SK-N-SH treated with all-trans-retinoic acid at 6 μM for 48 hours (cell line): Measurements from ENCODE around the gene ECI2.

ENCODE experiments used
- ATAC-seq: fragments of 200-7000 bp; cut with Tn5 transposase; 3 replicates; pipeline ENCODE4 v1.9.1; 2020; ENCODE audit warnings: mild to moderate bottlenecking, moderate library complexity
- ARNTL ChIP-seq: fragments of 450-650 bp; formaldehyde crosslinking; IDR thresholded peaks from 2 replicates; pipeline ENCODE4 v1.5.0; 2020; ENCODE audit warnings: low read depth, mild to moderate bottlenecking, moderate library complexity, borderline replicate concordance
- CREB5 ChIP-seq: fragments of 250-450 bp; sonication (Bioruptor Pico); IDR thresholded peaks from 2 replicates; pipeline ENCODE4 v1.5.1; 2020; ENCODE audit warnings: low read depth, mild to moderate bottlenecking, moderate library complexity
- CSRNP3 ChIP-seq: fragments of 250-450 bp; sonication (Bioruptor Pico); IDR thresholded peaks from 2 replicates; pipeline ENCODE4 v1.5.1; 2021; ENCODE audit warnings: mild to moderate bottlenecking, moderate library complexity
- GLIS3 ChIP-seq: fragments of 250-450 bp; sonication (Bioruptor Pico); IDR thresholded peaks from 2 replicates; pipeline ENCODE4 v1.5.0; 2020; ENCODE audit warnings: mild to moderate bottlenecking, moderate library complexity
- ISL1 ChIP-seq: fragments of 250-450 bp; sonication (Bioruptor Pico); IDR thresholded peaks from 2 replicates; pipeline ENCODE4 v2.1.2; 2022; ENCODE audit warnings: mild to moderate bottlenecking, moderate library complexity
- PATZ1 ChIP-seq: fragments of 250-450 bp; sonication (Bioruptor Pico); IDR thresholded peaks from 2 replicates; pipeline ENCODE4 v1.8.0; 2020; ENCODE audit warnings: mild to moderate bottlenecking, moderate library complexity, borderline replicate concordance
- POU6F1 ChIP-seq: fragments of 250-450 bp; sonication (Bioruptor Pico); IDR thresholded peaks from 2 replicates; pipeline ENCODE4 v1.8.0; 2021; ENCODE audit warnings: low read depth, mild to moderate bottlenecking, moderate library complexity, borderline replicate concordance
- PPARA ChIP-seq: fragments of 250-450 bp; sonication (Bioruptor Pico); IDR thresholded peaks from 2 replicates; pipeline ENCODE4 v1.5.0; 2020; ENCODE audit warnings: mild to moderate bottlenecking, borderline replicate concordance
- TCF4 ChIP-seq: fragments of 250-450 bp; sonication (Bioruptor Pico); IDR thresholded peaks from 2 replicates; pipeline ENCODE4 v1.8.0; 2021; ENCODE audit warnings: mild to moderate bottlenecking, moderate library complexity, borderline replicate concordance
- TOX ChIP-seq: fragments of 250-450 bp; sonication (Bioruptor Pico); IDR thresholded peaks from 2 replicates; pipeline ENCODE4 v1.8.0; 2021; ENCODE audit warnings: mild to moderate bottlenecking, moderate library complexity, borderline replicate concordance
- TSHZ2 ChIP-seq: fragments of 250-450 bp; sonication (Bioruptor Pico); IDR thresholded peaks from 2 replicates; pipeline ENCODE4 v1.5.0; 2020; ENCODE audit warnings: mild to moderate bottlenecking, moderate library complexity
- ZC3H10 ChIP-seq: fragments of 250-450 bp; sonication (Bioruptor Pico); IDR thresholded peaks from 2 replicates; pipeline ENCODE4 v1.5.1; 2021; ENCODE audit warnings: mild to moderate bottlenecking, moderate library complexity
- ZFP30 ChIP-seq: fragments of 450-650 bp; formaldehyde crosslinking; IDR thresholded peaks from 2 replicates; pipeline ENCODE4 v1.5.0; 2022; ENCODE audit warnings: mild to moderate bottlenecking, moderate library complexity
- ZNF565 ChIP-seq: fragments of 450-650 bp; formaldehyde crosslinking; conservative IDR thresholded peaks from 2 replicates; pipeline ENCODE4 v1.5.0; 2020; ENCODE audit warnings: low read depth, mild to moderate bottlenecking, moderate library complexity

The ECI2 gene

GRCh38 chr6:4172368-4172767, 37.0 kb upstream of the ECI2 start (continued):
- TF ChIP-seq TSHZ2 (no peak), TOX (CRISPR knock-in tag) (no peak), CREB5 (CRISPR knock-in tag) (no peak), ZFP30 (CRISPR knock-in tag) (no peak), ZNF565 (CRISPR knock-in tag) (no peak), CSRNP3 (no peak), ZC3H10 (CRISPR knock-in tag) (no peak)

- no peak for ATAC-seq
- TF ChIP-seq ISL1 (CRISPR knock-in tag) (no peak), PATZ1 (no peak), ZC3H10 (CRISPR knock-in tag) (no peak), POU6F1 (CRISPR knock-in tag) (no peak), TSHZ2 (no peak), ARNTL (no peak), CREB5 (CRISPR knock-in tag) (no peak), GLIS3 (CRISPR knock-in tag) (no peak), PPARA (CRISPR knock-in tag) (no peak), TOX (CRISPR knock-in tag) (no peak), ZFP30 (CRISPR knock-in tag) (no peak), TCF4 (CRISPR knock-in tag) (no peak)
- TF ChIP-seq, all 23 proteins: peak for 0
These were observed 34.9 kb upstream of the ECI2 start for GRCh38 chr6:4170297-4170696.
